T-helper 1 cell treated with Interleukin-12 subunit alpha and Interleukin-12 subunit beta and Interleukin-4 antibody, amounts not matched to agents 30 ng/mL and 1 ng/mL, for 36 hours (primary cell): ENCODE measurements around the gene HOXA1. TPM values are rescaled to one million over a fixed set of nuclear protein-coding genes. Genes with fewer than 3 reads are reported as not detected.

ENCODE experiments used
- intact Hi-C: fragments of 100-400 bp; cut with micrococcal nuclease; formaldehyde crosslinking; loops from one replicate; pipeline ENCODE4 v1.15.1; 2024
- total RNA-seq: library from RNA; stranded (reverse); gene quantifications from 2 replicates; pipeline ENCODE4 v1.2.3, GENCODE V29; 2022

HOXA1 gene
- total RNA-seq, 1 donor from 2014 or later: 0.22 TPM

GRCh38 chr7:27117887-27118491 lies 22.2 kb upstream of the HOXA1 start:
- intact Hi-C loops: no loop called here

- intact Hi-C loops: no loop called here
Measured at GRCh38 chr7:27116962-27117886, 21.4 kb upstream of the HOXA1 start.

GRCh38 chr7:27116031-27116961 lies 20.5 kb upstream of the HOXA1 start:
- intact Hi-C loops: no loop called here

GRCh38 chr7:27115221-27116026 lies 19.6 kb upstream of the HOXA1 start:
- intact Hi-C loops: no loop called here

GRCh38 chr7:27114881-27115220 lies 19.1 kb upstream of the HOXA1 start:
- intact Hi-C loops: no loop called here

GRCh38 chr7:27113991-27114769 lies 18.4 kb upstream of the HOXA1 start:
- intact Hi-C loops: no loop called here

GRCh38 chr7:27112955-27113949 lies 17.5 kb upstream of the HOXA1 start:
- intact Hi-C loops: no loop called here

- intact Hi-C loops: no loop called here
Measured at GRCh38 chr7:27112361-27112760, 16.6 kb upstream of the HOXA1 start.

- intact Hi-C loops: no loop called here
Measured at GRCh38 chr7:27111751-27112277, 16.0 kb upstream of the HOXA1 start.

- intact Hi-C loops: no loop called here
Measured at GRCh38 chr7:27111042-27111750, 15.4 kb upstream of the HOXA1 start.

- intact Hi-C loops: no loop called here
Measured at GRCh38 chr7:27110186-27111031, 14.6 kb upstream of the HOXA1 start.

- intact Hi-C loops: no loop called here
Measured at GRCh38 chr7:27109466-27110185, 13.8 kb upstream of the HOXA1 start.

GRCh38 chr7:27108390-27109127 lies 12.8 kb upstream of the HOXA1 start:
- intact Hi-C loops: no loop called here

- intact Hi-C loops: no loop called here
Measured at GRCh38 chr7:27107391-27108381, 11.9 kb upstream of the HOXA1 start.

GRCh38 chr7:27106901-27107240 lies 11.1 kb upstream of the HOXA1 start:
- intact Hi-C loops: no loop called here
